ENCODE results near the gene PTPRK.

The PTPRK gene

GRCh38 chr6:127920804-127921203, 599.6 kb downstream of the PTPRK start:
- DNase-seq (ENCODE audit: low spot score) = no peak

Data from cerebellar cortex (tissue), 1 donor.